ENCODE measurements around the gene OSGIN1.

OSGIN1 gene

DNA sequence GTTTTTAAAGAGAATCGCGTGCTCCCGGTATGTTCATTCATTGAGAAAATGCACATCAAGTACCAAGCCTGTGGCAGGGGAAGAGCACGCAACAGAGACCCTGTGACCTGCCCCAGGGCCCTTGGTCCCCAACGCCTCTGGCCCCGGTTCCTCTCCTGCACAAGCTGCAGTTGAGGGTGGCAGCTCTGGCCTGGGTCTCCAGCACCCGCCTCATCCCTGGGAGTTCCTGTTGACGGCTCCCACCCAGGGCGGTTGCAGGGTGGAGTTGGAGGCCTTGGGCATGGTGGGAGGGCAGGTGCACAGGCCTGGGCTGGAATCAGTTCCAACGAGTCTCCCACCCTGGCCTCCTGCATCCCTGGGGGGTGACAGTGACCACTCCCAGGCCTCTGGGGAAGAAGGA, 20.0 kb downstream of the OSGIN1 start:
- DNase-seq = no peak
- no peak overlapping the region for H4K5ac ChIP-seq (ENCODE audit: low read length)
- H3K18ac ChIP-seq (ENCODE audit: low read length) = no peak overlapping the region
- no CpG with 5 or more reads among the region's 10 CpGs for WGBS (ENCODE audit: extremely low coverage, insufficient coverage, low lambda C conversion rate)
- no peak overlapping the region for H2AK5ac ChIP-seq (ENCODE audit: low read length)
- no peak overlapping the region for H3K4me3 ChIP-seq (ENCODE audit: low read length)
- H3K27ac ChIP-seq (ENCODE audit: low read depth, low read length) = no peak overlapping the region
- H3K4ac ChIP-seq (ENCODE audit: low read depth, low read length) = no peak overlapping the region
- H3K79me1 ChIP-seq (ENCODE audit: low read length) = no peaks in the 10 kb centered on the region
- H2BK120ac ChIP-seq (ENCODE audit: low read depth, low read length) = no peak overlapping the region
- no peak overlapping the region for H3K4me2 ChIP-seq (ENCODE audit: low read length)
- H3K4me1 ChIP-seq (ENCODE audit: control insufficient read depth, low read depth, low read length) = no peaks in the 10 kb centered on the region
- H3K27me3 ChIP-seq (ENCODE audit: insufficient read depth, low read length, poor library complexity) = peaks cover 3% of the 10 kb centered on the region
- H3K23ac ChIP-seq (ENCODE audit: low read length) = no peak overlapping the region
- H3K36me3 ChIP-seq (ENCODE audit: control insufficient read depth, insufficient read depth, low read length) = no peaks in the 10 kb centered on the region
- H3K9ac ChIP-seq (ENCODE audit: low read length) = no peak overlapping the region
- no peak overlapping the region for H2BK5ac ChIP-seq (ENCODE audit: low read length)
- H2BK15ac ChIP-seq (replicated peaks; ENCODE audit: low read depth) = no peak overlapping the region
- H3K79me2 ChIP-seq (ENCODE audit: control insufficient read depth, insufficient read depth, low read length) = no peaks in the 10 kb centered on the region
- no peak overlapping the region for H4K8ac ChIP-seq (ENCODE audit: low read depth, low read length)
- H3K56ac ChIP-seq (ENCODE audit: low read length) = no peak overlapping the region

DNA sequence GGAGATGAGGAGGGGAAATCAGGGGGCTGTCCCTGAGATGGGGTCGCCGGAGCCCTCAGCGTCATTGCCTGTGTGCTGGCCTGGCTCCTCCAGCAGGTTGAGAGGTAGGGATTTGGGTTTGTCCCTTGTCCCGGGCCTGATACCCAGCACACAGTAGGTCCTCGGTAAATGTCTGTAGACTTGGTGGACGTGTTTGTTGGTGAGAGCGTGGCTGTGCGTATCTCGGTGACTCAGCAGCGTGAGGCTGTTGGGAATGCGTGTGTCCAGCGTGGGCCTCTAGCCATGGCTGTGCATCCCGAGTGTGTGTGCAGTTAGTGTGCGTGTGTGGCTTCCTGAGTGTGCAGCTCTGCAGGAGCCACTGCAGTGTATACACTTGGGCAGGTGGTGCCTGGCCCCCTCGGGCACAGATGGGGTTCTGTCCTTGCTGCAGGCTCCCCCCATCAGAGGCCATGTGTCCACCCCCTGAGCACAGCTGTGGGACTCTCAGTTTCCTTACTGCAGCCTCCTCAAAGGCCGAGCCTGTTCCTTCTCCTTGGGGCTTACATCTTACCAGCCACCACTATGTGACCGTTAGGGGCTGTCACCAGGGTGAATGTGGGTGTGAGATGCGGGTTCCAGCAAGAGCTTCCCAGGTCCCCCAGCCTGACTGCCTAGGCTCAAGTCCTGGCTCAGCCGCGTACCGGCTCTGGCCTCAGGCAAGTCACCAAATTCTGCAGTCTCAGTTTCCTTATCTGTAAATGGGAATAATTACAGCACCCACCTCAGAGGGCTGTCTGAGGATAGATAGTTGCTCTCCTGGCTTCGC, 20.7 kb downstream of the OSGIN1 start:
- Histone ChIP-seq H3K36me3 (ENCODE audit: control insufficient read depth, insufficient read depth, low read length) (no peaks in the 10 kb centered on the region), H3K79me1 (ENCODE audit: low read length) (no peaks in the 10 kb centered on the region), H3K4me3 (ENCODE audit: low read length) (no peak overlapping the region), H3K9ac (ENCODE audit: low read length) (no peak overlapping the region), H2BK120ac (ENCODE audit: low read depth, low read length) (no peak overlapping the region), H2BK15ac (replicated peaks; ENCODE audit: low read depth) (no peak overlapping the region), H3K27me3 (ENCODE audit: insufficient read depth, low read length, poor library complexity) (peaks cover 3% of the 10 kb centered on the region), H3K4ac (ENCODE audit: low read depth, low read length) (no peak overlapping the region), H4K5ac (ENCODE audit: low read length) (no peak overlapping the region), H3K18ac (ENCODE audit: low read length) (no peak overlapping the region), H3K4me1 (ENCODE audit: control insufficient read depth, low read depth, low read length) (no peaks in the 10 kb centered on the region), H3K27ac (ENCODE audit: low read depth, low read length) (no peak overlapping the region), H3K56ac (ENCODE audit: low read length) (no peak overlapping the region), H3K79me2 (ENCODE audit: control insufficient read depth, insufficient read depth, low read length) (no peaks in the 10 kb centered on the region), H2AK5ac (ENCODE audit: low read length) (no peak overlapping the region), H2BK5ac (ENCODE audit: low read length) (no peak overlapping the region), H3K23ac (ENCODE audit: low read length) (no peak overlapping the region), H3K4me2 (ENCODE audit: low read length) (no peak overlapping the region), H4K8ac (ENCODE audit: low read depth, low read length) (no peak overlapping the region)
- DNase-seq = no peak
- no CpG with 5 or more reads among the region's 22 CpGs for WGBS (ENCODE audit: extremely low coverage, insufficient coverage, low lambda C conversion rate)

DNA sequence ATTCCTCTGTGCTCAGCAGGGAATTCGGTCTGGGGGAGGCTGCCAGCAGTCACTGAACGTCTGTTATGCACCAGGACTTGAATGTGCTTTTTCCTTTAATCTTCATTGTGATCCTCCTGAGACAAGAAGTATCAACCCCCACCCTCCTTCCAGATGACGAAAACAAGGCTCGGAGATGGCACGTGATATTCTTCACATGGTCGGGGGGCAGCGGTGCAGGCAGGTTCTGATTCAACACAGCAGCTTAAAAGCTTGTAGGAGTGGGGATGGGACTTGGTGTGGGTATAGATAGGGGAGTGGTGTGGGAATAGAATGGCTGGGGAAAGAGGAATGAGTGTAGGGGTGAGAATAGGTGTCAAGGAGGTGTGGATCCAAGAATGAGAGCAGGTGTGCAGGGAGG, 21.4 kb downstream of the OSGIN1 start:
- Histone ChIP-seq H3K4me3 (ENCODE audit: low read length) (no peak overlapping the region), H3K4me2 (ENCODE audit: low read length) (no peak overlapping the region), H3K27ac (ENCODE audit: low read depth, low read length) (no peak overlapping the region), H2BK5ac (ENCODE audit: low read length) (no peak overlapping the region), H2BK15ac (replicated peaks; ENCODE audit: low read depth) (no peak overlapping the region), H3K9ac (ENCODE audit: low read length) (no peak overlapping the region), H3K4ac (ENCODE audit: low read depth, low read length) (no peak overlapping the region), H3K56ac (ENCODE audit: low read length) (no peak overlapping the region), H3K27me3 (ENCODE audit: insufficient read depth, low read length, poor library complexity) (no peaks in the 10 kb centered on the region), H3K4me1 (ENCODE audit: control insufficient read depth, low read depth, low read length) (no peaks in the 10 kb centered on the region), H3K36me3 (ENCODE audit: control insufficient read depth, insufficient read depth, low read length) (no peaks in the 10 kb centered on the region), H4K8ac (ENCODE audit: low read depth, low read length) (no peak overlapping the region), H3K79me1 (ENCODE audit: low read length) (no peaks in the 10 kb centered on the region), H3K18ac (ENCODE audit: low read length) (no peak overlapping the region), H3K79me2 (ENCODE audit: control insufficient read depth, insufficient read depth, low read length) (no peaks in the 10 kb centered on the region), H3K23ac (ENCODE audit: low read length) (no peak overlapping the region), H2AK5ac (ENCODE audit: low read length) (no peak overlapping the region), H2BK120ac (ENCODE audit: low read depth, low read length) (no peak overlapping the region), H4K5ac (ENCODE audit: low read length) (no peak overlapping the region)
- no CpG with 5 or more reads among the region's 7 CpGs for WGBS (ENCODE audit: extremely low coverage, insufficient coverage, low lambda C conversion rate)
- DNase-seq = no peak

DNA sequence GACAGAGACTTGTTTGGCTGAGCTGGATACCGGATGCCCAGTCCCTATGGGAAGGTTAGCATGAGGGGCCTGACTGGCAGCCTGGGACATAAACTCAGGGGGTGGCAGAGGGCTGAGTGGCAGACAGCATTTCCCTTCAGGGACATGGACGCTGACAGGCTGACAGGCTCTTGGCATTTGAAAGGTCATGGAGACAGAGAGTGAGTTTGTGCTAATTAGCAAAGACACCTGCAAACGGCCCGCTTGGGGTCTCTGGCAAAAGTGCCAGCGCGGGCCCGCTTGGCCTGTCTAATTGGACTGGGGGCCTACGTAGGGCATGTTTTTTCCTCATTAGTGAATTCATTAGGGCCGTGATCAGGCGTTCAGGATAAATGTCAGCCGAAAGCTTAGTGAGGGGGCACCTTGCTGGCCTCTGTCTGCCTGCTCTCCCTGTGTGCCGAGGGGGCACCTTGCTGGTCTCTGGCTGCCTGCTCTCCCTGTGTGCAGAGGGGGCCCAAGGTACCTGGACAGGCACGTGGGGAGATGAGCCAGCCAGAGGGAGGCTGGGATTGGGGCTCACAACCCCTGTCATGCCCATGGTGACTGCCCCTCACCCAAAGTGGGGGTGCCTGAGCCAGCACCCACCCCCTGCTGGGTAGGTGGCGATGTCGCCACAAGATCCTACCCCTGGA, 22.7 kb downstream of the OSGIN1 start:
- Histone ChIP-seq H3K27ac (ENCODE audit: low read depth, low read length) (no peak overlapping the region), H3K18ac (ENCODE audit: low read length) (no peak overlapping the region), H3K79me1 (ENCODE audit: low read length) (no peaks in the 10 kb centered on the region), H2BK15ac (replicated peaks; ENCODE audit: low read depth) (no peak overlapping the region), H3K4me2 (ENCODE audit: low read length) (no peak overlapping the region), H3K4me3 (ENCODE audit: low read length) (no peak overlapping the region), H4K5ac (ENCODE audit: low read length) (no peak overlapping the region), H3K23ac (ENCODE audit: low read length) (no peak overlapping the region), H2BK120ac (ENCODE audit: low read depth, low read length) (no peak overlapping the region), H3K4ac (ENCODE audit: low read depth, low read length) (no peak overlapping the region), H3K27me3 (ENCODE audit: insufficient read depth, low read length, poor library complexity) (no peaks in the 10 kb centered on the region), H3K9ac (ENCODE audit: low read length) (no peak overlapping the region), H2BK5ac (ENCODE audit: low read length) (no peak overlapping the region), H3K4me1 (ENCODE audit: control insufficient read depth, low read depth, low read length) (no peaks in the 10 kb centered on the region), H2AK5ac (ENCODE audit: low read length) (no peak overlapping the region), H4K8ac (ENCODE audit: low read depth, low read length) (no peak overlapping the region), H3K56ac (ENCODE audit: low read length) (no peak overlapping the region), H3K79me2 (ENCODE audit: control insufficient read depth, insufficient read depth, low read length) (no peaks in the 10 kb centered on the region), H3K36me3 (ENCODE audit: control insufficient read depth, insufficient read depth, low read length) (no peaks in the 10 kb centered on the region)
- DNase-seq = no peak
- WGBS (ENCODE audit: extremely low coverage, insufficient coverage, low lambda C conversion rate) = no CpG with 5 or more reads among the region's 15 CpGs

DNA sequence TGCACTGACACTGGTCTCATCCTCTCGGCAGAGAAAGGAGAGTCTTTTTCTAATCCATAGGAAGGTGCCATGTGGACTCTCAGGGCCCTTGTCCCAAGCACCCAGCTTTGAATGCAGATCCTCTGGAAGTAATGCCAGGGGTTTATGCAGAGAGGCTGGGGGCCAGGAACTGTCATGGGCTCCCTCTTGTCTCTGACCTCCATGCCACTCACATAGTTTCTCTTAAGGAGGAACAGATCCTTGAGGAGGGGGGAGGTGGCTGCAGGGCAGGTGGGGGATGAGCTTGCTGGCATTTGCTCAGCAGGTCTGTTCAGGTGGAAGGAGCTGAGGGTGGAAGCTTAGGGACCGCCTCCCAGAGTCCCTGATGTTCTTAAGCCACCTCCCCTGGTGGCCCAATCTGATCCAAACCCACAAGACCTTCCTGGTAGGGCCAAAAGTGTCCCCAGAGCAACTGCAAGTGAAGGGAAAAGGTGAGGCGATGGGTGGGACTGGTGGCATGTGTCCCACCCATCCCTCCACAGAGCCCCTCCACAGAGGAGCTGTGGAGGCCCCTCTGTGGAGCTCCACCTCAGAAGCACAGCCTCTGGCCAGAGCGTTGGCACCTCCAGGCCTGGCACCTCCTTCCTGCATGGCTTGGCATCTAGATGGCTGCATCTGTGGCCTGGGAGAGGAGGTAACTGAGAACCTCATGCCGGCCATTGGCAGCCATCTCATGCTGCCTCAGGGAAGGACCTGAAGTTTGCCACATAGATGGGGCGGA, 24.2 kb downstream of the OSGIN1 start:
- H3K18ac ChIP-seq (ENCODE audit: low read length) = no peak overlapping the region
- no peak overlapping the region for H3K9ac ChIP-seq (ENCODE audit: low read length)
- H4K5ac ChIP-seq (ENCODE audit: low read length) = no peak overlapping the region
- H2AK5ac ChIP-seq (ENCODE audit: low read length) = no peak overlapping the region
- H3K4me1 ChIP-seq (ENCODE audit: control insufficient read depth, low read depth, low read length) = no peaks in the 10 kb centered on the region
- no peak overlapping the region for H2BK5ac ChIP-seq (ENCODE audit: low read length)
- H4K8ac ChIP-seq (ENCODE audit: low read depth, low read length) = no peak overlapping the region
- no CpG with 5 or more reads among the region's 6 CpGs for WGBS (ENCODE audit: extremely low coverage, insufficient coverage, low lambda C conversion rate)
- no peak overlapping the region for H3K4me2 ChIP-seq (ENCODE audit: low read length)
- H3K27me3 ChIP-seq (ENCODE audit: insufficient read depth, low read length, poor library complexity) = no peaks in the 10 kb centered on the region
- H3K79me1 ChIP-seq (ENCODE audit: low read length) = no peaks in the 10 kb centered on the region
- H3K4ac ChIP-seq (ENCODE audit: low read depth, low read length) = no peak overlapping the region
- H3K4me3 ChIP-seq (ENCODE audit: low read length) = no peak overlapping the region
- no peak for DNase-seq
- H3K36me3 ChIP-seq (ENCODE audit: control insufficient read depth, insufficient read depth, low read length) = no peaks in the 10 kb centered on the region
- no peak overlapping the region for H3K56ac ChIP-seq (ENCODE audit: low read length)
- no peak overlapping the region for H2BK120ac ChIP-seq (ENCODE audit: low read depth, low read length)
- H3K79me2 ChIP-seq (ENCODE audit: control insufficient read depth, insufficient read depth, low read length) = no peaks in the 10 kb centered on the region
- H3K27ac ChIP-seq (ENCODE audit: low read depth, low read length) = no peak overlapping the region
- H3K23ac ChIP-seq (ENCODE audit: low read length) = no peak overlapping the region
- H2BK15ac ChIP-seq (replicated peaks; ENCODE audit: low read depth) = no peak overlapping the region

Measured in mesendoderm (in vitro differentiated cells).